ENCODE data around the gene DPYSL5.

DNA sequence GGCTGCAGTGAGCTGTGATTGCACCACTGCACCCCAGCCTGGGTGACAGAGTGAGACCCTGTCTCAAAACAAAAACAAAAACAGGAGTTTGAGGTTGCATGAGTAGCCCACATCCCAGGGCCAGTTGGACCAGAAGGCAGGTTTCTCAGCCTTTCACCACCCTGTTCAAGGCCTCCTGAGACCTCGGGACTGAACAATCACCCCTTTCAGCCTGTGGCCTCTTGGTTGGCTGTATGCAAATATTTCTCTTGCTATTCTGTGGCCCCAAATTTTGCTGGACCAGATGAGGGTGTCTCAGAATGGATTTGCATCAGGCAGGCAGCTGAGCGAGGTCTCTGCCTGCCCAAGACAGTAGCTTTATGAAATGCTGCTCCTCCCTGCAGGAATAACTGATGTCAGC lies 56.9 kb downstream of the DPYSL5 start:
- no peak for TF ChIP-seq POLR2AphosphoS2 (conservative IDR thresholded peaks at IDR 0.05; ENCODE audit: low read length)
- TF ChIP-seq, protein P1, sequence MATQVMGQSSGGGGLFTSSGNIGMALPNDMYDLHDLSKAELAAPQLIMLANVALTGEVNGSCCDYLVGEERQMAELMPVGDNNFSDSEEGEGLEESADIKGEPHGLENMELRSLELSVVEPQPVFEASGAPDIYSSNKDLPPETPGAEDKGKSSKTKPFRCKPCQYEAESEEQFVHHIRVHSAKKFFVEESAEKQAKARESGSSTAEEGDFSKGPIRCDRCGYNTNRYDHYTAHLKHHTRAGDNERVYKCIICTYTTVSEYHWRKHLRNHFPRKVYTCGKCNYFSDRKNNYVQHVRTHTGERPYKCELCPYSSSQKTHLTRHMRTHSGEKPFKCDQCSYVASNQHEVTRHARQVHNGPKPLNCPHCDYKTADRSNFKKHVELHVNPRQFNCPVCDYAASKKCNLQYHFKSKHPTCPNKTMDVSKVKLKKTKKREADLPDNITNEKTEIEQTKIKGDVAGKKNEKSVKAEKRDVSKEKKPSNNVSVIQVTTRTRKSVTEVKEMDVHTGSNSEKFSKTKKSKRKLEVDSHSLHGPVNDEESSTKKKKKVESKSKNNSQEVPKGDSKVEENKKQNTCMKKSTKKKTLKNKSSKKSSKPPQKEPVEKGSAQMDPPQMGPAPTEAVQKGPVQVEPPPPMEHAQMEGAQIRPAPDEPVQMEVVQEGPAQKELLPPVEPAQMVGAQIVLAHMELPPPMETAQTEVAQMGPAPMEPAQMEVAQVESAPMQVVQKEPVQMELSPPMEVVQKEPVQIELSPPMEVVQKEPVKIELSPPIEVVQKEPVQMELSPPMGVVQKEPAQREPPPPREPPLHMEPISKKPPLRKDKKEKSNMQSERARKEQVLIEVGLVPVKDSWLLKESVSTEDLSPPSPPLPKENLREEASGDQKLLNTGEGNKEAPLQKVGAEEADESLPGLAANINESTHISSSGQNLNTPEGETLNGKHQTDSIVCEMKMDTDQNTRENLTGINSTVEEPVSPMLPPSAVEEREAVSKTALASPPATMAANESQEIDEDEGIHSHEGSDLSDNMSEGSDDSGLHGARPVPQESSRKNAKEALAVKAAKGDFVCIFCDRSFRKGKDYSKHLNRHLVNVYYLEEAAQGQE (IDR thresholded peaks at IDR 0.05) = no peak
- TF ChIP-seq JUN (IDR thresholded peaks at IDR 0.05) = no peak
- TF ChIP-seq ZNF302 (CRISPR knock-in tag; IDR thresholded peaks at IDR 0.05) = no peak
- TF ChIP-seq CEBPB (IDR thresholded peaks at IDR 0.05) = no peak
- no peak for TF ChIP-seq JUNB (IDR thresholded peaks at IDR 0.05)
- TF ChIP-seq MAZ (IDR thresholded peaks at IDR 0.05; ENCODE audit: borderline replicate concordance, low read depth, low read length) = no peak
- no peak for TF ChIP-seq KDM5A (IDR thresholded peaks at IDR 0.05)
- no peak for TF ChIP-seq BHLHE40 (IDR thresholded peaks at IDR 0.05; ENCODE audit: low read depth, low read length)
- TF ChIP-seq, protein P2, sequence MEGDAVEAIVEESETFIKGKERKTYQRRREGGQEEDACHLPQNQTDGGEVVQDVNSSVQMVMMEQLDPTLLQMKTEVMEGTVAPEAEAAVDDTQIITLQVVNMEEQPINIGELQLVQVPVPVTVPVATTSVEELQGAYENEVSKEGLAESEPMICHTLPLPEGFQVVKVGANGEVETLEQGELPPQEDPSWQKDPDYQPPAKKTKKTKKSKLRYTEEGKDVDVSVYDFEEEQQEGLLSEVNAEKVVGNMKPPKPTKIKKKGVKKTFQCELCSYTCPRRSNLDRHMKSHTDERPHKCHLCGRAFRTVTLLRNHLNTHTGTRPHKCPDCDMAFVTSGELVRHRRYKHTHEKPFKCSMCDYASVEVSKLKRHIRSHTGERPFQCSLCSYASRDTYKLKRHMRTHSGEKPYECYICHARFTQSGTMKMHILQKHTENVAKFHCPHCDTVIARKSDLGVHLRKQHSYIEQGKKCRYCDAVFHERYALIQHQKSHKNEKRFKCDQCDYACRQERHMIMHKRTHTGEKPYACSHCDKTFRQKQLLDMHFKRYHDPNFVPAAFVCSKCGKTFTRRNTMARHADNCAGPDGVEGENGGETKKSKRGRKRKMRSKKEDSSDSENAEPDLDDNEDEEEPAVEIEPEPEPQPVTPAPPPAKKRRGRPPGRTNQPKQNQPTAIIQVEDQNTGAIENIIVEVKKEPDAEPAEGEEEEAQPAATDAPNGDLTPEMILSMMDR (IDR thresholded peaks at IDR 0.05) = no peak
- TF ChIP-seq, protein P3, sequence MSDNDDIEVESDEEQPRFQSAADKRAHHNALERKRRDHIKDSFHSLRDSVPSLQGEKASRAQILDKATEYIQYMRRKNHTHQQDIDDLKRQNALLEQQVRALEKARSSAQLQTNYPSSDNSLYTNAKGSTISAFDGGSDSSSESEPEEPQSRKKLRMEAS (IDR thresholded peaks at IDR 0.05) = no peak
- TF ChIP-seq POLR2A (IDR thresholded peaks at IDR 0.05; ENCODE audit: low read length) = no peak
- no peak for TF ChIP-seq NFE2L2 (conservative IDR thresholded peaks at IDR 0.05; ENCODE audit: low read length)

All from A549 (cell line).